NCI-H128 (cell line): Measurements from ENCODE around the gene NRCAM.
A peak's percentile ranks its signal among the peaks of the same experiment; 100 is the strongest.

Source experiments
- DNase-seq: peaks from one replicate; lab custom pipeline; 2025; ENCODE audit not compliant: unreplicated experiment; lab: John Stamatoyannopoulos, UW

The NRCAM gene

DNA sequence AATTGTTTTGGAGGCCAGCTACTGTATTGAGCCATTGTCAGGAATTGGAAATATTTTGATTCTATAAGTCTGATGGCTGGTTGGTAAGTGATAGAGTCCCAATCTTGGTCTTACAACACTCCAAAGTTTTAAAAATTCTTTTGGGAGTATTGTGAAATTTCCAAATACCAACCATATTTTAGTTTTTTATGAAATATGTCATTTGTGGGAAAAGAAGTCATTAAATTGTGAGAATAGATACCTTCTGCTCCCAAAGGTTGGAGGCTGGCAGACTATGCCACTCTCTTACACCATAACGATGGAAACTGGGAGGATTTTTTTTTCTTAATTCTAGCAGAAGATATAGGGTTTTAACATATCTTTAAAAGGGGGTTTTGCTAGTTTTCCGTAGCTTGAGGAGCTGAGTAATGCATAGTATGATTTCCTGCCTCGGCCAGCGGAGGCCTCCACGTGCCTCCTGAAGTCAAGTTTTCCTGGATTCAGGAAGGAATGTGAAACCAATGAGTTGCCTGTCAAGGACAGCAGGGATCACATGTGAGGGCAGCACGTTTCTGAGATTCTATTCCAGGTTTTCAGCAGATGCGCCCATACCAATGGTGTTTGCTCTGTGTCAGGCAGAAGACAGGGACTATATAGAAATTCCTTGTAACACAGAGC lies 233.9 kb downstream of the NRCAM start:
- DNase-seq, result no peak

DNA sequence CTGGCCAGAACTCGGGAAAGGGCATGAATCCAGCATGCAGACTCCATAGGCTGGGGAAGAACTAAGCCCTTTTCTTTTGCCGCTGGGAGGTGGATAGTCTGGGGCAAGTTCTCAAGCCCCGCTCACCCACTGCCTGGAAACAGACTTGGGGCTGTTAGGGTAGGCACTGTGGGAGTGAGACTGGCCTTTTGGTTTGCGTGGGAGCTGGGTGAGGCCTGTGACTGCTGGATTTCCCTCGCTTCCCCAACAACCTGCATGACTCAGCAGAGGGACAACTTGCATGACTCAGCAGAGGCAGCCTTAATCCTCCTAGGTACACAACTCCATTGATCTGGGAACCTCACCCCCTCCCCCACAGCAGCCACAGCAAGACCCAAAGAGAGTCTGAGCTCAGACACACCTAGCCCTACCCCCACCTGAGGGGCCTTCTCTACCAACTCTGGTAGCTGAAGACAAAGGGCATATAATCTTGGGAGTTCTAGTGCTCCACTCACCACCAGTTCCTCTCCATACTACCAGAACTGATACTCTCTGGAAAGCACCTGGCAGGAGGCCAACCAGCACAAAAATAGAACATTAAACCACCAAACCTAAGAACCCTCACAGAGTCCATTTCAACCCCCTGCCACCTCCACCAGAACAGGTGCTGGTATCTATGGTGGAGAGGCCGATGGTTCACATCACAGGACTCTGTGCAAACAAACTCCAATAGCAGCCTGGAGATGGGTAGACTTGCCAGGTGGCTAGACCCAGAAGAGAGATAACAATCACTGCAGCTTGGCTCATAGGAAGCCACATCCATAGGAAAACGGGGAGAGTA lies 244.6 kb downstream of the NRCAM start:
- DNase-seq, result no peak

DNA sequence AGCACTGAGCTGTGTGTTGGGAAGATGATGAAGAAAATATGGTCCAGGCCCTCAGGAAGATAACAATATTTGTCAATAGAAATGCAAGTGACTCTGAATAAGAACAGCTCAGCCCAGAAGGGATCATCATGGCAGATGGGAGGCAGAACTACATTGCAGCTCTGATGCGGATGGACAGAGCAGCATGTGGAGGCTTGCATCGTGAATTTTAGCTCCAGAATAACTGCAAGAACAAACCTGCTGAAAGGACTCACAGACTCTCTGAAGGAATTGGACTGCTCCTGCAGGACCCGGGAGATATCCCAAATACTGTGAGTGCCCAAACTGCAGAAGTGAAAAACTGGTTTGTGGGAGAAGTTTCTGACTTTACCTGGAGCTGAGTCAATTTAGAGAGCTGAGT lies 245.4 kb downstream of the NRCAM start:
- no peak for DNase-seq

DNA sequence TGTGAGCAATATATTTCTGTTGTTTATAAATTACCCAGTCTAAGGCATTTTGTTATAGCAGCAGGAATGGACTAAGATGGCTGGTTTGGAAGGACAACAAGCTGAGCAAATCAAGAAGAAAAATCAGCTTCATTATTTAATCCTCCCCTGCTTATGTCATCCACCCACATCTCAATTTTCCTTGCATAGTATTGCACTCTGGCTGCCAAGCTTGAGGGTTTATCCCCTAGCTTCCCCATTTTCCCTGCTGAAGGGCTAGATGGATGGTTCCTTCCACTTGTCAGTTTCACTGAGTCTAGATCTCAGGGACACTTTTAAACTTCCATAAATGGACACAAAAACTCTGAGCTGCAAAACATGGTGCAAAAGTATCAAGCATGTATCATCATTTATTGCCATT lies 250.9 kb downstream of the NRCAM start:
- no peak for DNase-seq

DNA sequence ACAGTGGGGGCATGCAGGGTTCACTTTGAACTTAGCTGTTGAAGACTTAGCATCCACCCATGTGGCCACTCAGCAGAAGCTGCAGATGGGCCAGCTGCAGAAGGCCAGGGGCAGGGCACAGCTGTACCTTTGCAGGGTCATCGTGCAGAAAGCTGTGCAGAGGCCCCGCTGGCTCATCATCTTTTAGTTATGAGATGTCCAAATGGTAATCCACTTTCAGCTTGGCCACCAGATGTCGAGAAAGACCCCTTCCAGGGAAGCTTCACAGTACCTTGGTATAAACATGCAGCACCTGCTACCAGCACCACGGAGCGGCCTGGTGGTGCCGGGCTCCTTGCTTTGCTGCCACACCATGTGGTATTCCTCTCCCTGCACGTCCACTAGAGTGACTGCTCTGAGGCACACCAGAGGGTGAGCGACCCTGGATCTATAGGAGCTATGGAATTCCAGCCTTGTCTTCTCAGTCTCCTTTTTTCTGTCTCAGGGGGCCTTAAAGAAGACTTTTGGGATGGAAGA lies 251.9 kb downstream of the NRCAM start:
- DNase-seq, result no peak

DNA sequence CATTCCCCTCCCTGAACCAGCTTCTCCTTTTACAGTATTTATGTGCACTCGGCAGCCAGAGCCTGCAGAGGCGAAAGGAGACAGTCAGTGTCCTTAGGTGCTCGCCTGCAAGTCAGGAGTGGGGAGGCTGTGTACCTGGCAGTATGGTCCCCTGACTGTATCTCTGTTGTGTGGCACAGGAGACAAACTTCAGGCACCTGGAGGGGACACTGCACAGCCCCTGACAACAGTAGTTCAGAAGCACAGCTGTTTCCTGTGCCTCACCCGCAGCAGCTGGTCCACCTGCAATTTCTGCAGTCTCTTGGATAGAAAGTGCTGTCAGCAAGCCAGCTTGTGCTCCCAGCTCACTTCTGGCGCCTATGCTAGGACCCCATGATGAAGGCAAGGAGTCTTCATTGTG lies 252.7 kb downstream of the NRCAM start:
- DNase-seq, result no peak

DNA sequence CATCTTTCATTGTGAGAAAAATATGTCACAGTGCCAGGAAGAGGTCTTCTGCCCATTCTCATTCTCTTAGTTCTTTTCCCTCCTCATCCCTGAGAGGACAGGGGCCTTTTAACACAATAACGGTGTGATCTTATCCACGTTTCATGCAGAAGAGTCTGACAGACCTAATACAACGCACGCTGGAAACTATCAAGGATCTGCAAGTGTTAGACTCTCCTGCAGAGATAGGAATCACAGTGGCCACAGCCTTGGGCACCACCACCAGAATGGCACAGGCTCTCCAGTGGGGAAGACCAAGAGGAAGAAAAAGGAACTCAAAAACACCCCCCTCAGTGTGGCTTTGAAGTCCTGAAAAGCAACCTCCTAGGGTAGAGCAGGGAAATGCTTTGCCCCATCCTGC lies 253.5 kb downstream of the NRCAM start:
- no peak for DNase-seq

DNA sequence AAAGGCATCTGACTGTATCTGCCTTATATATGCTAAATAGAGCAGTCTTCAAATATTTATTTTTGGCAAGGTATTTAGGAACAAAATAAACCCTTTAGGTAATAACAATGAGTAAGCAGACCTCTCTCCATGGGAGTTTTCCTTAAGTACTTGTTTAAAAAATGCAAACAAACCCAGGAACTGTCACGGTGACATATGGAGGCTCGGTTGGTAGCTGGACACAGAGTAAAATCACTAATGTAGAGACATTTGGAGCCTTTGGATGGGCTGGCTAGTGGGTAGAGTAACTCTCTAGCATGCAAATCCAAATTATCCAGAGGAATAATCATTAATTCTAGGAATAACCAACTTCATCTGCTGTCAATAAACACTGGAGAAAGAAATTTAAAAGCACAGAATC lies 254.5 kb downstream of the NRCAM start:
- no peak for DNase-seq

DNA sequence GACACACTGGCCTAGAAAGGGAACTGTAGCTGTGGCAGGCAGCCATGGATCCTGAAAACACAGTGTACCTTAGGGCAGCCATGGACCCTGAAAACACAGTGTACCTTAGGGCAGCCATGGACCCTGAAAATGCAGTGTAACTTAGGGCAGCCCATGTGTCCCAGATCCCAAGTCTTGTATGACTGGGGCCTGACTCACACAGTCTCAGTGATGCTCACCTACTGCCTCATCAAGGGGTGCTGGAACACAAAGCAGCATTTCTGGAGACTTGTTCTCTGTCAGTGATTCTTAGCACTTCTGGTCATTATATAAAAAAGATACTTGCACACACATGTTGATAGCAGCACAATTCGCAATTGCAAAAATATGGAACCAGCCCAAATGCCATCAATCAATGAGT lies 255.9 kb downstream of the NRCAM start:
- DNase-seq, result no peak

DNA sequence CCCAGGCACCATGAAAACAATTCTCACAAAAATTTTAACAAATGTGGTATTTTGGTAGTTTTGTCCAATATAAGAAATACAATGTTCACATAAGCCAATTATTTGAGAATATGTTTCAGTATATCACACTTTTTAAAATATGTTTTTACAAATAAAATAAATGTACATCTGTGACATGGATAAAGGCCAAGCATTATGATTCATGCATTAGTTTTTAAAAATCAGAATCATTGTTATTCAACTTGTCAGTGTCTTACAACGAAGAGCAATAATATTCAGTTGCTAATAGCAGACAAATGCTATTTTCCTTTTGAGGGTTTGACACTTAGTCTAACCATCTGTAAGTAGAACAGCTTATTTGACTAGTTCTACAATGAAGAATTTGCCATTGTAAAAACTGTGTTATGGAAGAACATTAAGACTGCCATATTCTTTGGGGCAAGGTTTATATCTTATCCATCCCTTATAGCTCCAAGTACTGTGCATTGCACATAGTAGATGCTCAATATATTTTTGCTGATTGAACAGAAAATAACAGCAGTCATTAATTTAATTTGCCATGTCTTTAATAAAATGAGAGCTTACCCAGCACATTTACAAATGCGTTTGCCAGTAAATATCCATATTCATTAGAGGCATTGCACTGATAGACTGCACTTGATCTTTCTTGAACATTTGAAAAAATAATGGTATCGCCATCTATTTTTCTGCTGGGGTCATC lies 258.7 kb downstream of the NRCAM start:
- no peak for DNase-seq

DNA sequence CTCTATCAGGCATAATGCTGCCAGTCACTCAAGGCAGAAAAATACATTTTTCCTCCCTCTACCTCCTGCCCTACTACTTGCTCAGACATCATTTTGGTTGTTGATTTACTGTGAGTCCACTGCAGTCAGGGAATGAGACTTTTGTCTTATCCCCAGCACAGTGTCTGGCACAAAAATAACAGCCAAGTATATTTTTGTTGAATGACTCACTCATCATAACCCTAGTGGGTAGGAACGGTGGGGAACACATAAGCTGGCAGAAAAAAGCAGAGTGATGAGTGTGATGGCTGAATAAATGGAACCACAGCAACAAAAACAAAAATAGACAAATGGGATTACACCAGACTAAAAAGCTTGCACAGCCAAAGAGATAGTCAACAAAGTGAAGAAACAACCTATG lies 260.2 kb downstream of the NRCAM start:
- DNase-seq, result no peak

DNA sequence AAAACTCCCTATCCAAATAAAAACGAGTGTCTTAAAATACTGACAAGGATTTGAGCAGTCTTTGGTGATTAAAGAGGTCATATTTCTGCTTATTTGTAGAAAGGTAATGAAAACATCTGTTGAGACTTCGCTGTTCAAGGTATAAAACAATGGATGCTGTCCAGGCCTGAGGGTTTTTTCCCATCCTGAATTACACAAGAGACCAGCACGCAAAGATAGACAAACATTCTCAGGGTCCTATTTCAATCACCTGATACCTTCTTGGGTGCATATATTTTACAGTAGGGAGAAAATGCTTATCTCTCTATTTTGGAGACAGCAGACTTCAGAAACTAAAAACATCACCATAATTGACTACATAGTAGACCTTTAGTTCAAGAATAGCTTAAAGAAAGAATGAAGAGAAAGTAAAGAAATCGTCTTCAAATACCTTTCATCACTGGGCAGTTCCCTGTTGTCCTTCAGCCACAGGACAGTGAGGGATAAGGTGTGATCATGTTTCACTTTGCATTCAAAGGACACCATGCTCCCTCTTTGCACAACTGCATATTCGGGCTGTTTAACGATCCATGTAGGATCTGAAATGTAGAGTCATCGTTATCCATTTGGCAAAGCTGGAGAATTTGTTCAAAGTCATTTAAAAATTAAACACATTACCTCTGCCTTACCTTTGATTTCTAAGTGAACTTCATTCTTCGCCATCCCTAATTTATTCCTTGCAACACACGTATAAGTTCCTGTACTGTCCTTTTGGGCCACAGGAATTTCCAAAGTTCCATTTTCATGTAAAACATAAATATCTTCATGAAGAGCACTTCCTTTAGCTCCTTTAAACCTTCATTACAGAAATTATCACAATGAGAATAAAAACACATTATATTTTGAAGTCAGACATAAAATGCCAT lies 262.4 kb downstream of the NRCAM start:
- peak; percentile 16 for DNase-seq

DNA sequence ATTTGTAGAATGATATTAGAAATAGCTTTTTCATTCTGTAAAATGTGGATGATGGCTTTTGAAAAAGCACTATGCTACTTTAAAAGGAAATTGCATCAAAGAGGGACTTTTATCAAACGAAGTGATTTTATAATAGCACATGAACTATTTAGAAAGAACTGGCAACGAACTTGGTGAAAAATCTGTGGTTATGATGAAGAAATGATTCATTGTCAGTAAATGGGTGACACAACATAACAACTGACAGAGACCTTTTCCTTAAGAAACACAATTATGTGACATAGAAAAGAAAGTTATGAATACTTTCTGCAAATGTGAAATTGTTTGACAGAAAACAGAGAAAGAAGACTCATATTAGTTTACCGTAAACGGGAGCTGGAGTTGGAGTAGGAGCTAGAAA lies 265.3 kb downstream of the NRCAM start:
- no peak for DNase-seq

DNA sequence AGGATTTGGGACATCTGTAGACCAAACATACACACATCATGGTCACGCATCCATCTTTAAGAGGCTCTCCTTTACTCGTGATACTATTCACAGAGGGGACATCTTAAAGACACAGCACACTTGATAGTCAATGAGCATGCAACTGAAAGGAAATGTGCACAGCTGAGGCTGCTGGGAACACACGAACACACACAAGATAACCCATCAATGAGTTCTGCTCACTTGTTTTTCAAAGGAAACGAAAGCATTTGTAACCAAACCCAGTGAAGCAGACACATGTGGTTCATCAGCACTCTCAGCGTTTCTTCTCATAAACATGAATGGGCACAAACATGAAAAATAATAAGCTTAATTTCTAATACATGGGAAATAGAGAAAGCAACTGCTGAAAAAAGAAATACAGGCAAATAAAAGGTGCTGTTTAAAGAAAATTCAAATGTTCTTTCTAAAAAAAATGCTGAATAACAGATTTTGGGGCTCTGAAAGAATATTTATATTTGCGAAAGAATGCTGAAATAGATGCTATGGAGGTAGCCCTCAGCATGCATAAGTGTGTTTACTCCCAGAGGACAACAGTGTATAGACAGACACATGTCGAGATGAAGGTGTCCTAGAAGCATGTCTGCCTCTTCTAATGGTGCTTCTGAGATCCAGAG lies 266.4 kb downstream of the NRCAM start:
- DNase-seq, result no peak

DNA sequence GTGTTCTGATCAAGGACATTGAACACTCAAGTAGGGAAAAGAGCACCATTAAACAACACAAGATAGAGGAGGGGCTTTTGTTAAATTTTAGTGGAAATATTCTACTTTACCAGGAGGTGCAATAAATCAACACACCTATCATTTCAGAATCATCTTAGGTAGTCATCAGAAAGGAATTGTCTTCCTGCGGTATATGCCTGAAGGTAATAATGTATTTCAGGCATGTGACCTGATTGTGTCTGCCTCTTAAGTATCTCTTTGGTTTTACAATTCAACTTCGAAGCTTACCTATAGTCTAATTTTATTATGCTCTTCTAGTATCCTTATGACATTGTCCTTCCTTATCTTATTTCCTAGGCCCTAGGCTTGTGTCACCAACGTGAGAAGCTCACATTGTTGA lies 267.5 kb downstream of the NRCAM start:
- no peak for DNase-seq

DNA sequence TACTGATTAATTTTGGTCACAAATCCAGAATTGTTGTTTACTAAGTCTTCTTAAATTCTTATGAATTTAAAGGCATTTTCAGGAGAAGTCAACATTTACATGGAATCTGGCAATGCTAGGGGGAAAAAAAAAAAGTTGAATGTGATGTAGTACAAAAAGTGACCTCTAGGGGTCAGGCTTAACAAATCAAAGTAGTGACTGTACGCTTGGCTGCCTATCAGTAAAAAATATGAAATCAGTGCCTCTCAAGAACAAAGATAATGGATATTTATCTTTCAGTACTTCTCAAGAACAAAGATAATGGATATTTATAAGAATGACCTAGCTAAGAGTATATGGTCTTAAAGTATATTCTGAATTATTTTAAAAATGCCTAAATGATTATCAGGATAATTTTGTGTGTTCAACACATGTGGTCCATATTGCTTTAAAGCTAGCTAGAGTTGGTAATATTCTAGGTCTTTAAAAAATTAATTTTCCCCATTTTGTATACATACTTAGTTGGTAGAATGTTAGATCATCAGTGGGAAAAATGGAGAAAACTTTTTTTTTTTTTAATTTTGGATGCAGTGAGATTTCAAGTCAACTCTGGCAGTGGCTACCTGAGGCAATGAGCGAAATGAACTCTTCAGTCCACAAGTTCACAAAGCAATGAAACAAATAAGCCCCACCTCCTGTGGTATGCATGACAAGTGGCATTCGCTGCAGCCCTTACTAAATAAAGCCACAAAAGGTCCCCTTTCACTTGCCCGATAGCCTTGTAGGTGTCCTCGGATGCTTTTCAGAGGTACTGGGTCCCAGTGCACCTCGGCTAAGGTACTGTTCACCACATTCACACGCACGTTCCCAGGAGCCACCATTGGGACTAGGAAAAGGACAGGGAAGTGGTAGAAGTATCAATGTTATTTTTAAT lies 274.9 kb downstream of the NRCAM start:
- DNase-seq, result peak; percentile 35

DNA sequence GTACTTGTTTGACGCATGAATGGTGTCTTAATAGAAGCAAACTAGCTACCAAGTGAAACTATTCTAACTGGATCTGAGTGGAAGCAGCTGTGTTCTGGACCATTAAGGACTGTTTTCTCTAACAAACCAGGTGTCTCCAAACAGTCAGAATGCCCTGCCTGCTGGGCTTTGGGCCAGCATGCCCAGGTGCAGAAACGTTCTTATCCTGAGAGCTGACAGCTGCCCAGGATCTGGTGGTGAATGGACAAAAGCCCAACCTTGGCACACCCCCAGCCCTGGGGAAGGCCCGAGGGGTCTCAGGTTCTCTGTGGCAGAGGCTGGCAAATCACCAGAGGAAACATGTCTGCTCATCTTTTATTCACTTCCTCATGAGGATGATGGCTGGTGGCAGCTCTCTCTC lies 277.8 kb downstream of the NRCAM start:
- peak; percentile 97 for DNase-seq

DNA sequence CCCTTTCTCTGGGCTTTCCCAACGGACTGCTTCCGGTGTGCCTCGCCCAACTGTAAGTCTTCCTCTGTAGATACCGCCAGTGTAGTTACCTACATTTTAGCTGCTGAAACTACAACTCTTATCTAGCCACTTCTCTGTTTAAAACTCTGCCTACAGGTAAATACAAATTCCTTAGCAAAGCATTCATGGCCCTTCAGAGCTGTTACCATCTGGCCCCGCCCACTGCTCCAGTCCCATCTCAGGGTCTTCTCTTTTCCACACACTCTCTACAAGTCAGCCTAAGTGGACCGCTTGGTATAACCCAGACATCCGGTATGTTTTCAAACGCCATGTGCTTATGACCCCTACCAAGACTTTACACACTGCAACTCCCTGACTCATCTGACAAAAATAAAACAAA lies 285.1 kb downstream of the NRCAM start:
- DNase-seq, result no peak

DNA sequence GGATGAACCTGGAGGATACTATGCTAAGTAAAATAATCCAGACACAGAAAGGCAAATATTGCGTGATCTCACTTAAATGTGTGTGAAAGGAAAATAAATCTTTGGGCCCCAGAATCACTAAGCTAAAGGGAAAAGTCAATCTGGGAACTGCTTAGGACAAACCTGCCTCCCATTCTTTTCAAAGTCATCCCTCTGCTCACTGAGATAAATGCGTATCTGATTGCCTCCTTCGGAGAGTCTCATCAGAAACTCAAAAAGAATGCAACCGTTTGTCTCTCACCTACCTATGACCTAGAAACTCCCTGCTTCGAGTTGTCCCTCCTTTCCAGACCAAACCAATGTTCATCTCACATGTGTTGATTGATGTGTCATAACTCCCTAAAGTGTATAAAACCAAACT lies 286.0 kb downstream of the NRCAM start:
- no peak for DNase-seq
